Measurements from ENCODE around the gene NFYB.

The NFYB gene

GRCh38 chr12:104168596-104168995, 30.6 kb upstream of the NFYB start:
- no peaks in the 10 kb centered on the region for H3K79me2 ChIP-seq (ENCODE audit: control insufficient read depth, low read length)
- no peaks in the 10 kb centered on the region for H3K9me3 ChIP-seq (ENCODE audit: control insufficient read depth, insufficient read depth, low read length)
- no peaks in the 10 kb centered on the region for H3K36me3 ChIP-seq (ENCODE audit: control insufficient read depth, low read length)
- no peak for TF ChIP-seq CTCF (IDR thresholded peaks at IDR 0.05; ENCODE audit: low read depth, low read length, poor library complexity, severe bottlenecking)
- no peak overlapping the region for H3K4me2 ChIP-seq (ENCODE audit: low read length)
- no peak overlapping the region for H3K4me3 ChIP-seq (ENCODE audit: low read length)
- no peaks in the 10 kb centered on the region for H3K4me1 ChIP-seq (ENCODE audit: control insufficient read depth, low read length)
- H3K9me2 ChIP-seq (replicated peaks; ENCODE audit: control insufficient read depth, low read length), result no peaks in the 10 kb centered on the region
- H3K27me3 ChIP-seq (ENCODE audit: control insufficient read depth, low read length), result peaks cover 10% of the 10 kb centered on the region
- no peaks in the 10 kb centered on the region for H3F3A ChIP-seq (ENCODE audit: control insufficient read depth, insufficient read depth)
- no peak overlapping the region for H3K27ac ChIP-seq (ENCODE audit: low read depth, low read length)
- H4K20me1 ChIP-seq (ENCODE audit: control insufficient read depth, insufficient read depth, low read depth, low read length), result no peaks in the 10 kb centered on the region

- no peaks in the 10 kb centered on the region for H4K20me1 ChIP-seq (ENCODE audit: control insufficient read depth, insufficient read depth, low read depth, low read length)
- TF ChIP-seq EZH2phosphoT487 (IDR thresholded peaks at IDR 0.05; ENCODE audit: borderline replicate concordance, low read length) (no peak), CTCF (IDR thresholded peaks at IDR 0.05; ENCODE audit: low read depth, low read length, poor library complexity, severe bottlenecking) (no peak)
These were observed 29.8 kb upstream of the NFYB start for GRCh38 chr12:104167519-104168458.

GRCh38 chr12:104166465-104166864, 28.5 kb upstream of the NFYB start:
- Histone ChIP-seq H3K79me2 (ENCODE audit: control insufficient read depth, low read length) (no peaks in the 10 kb centered on the region), H3K27me3 (ENCODE audit: control insufficient read depth, low read length) (peaks cover 10% of the 10 kb centered on the region), H3K9me2 (replicated peaks; ENCODE audit: control insufficient read depth, low read length) (no peaks in the 10 kb centered on the region), H3K27ac (ENCODE audit: low read depth, low read length) (no peak overlapping the region), H3K4me1 (ENCODE audit: control insufficient read depth, low read length) (no peaks in the 10 kb centered on the region), H3K9me3 (ENCODE audit: control insufficient read depth, insufficient read depth, low read length) (no peaks in the 10 kb centered on the region), H3K36me3 (ENCODE audit: control insufficient read depth, low read length) (no peaks in the 10 kb centered on the region), H3F3A (ENCODE audit: control insufficient read depth, insufficient read depth) (no peaks in the 10 kb centered on the region), H3K4me3 (ENCODE audit: low read length) (no peak overlapping the region), H3K4me2 (ENCODE audit: low read length) (no peak overlapping the region), H4K20me1 (ENCODE audit: control insufficient read depth, insufficient read depth, low read depth, low read length) (no peaks in the 10 kb centered on the region)
- TF ChIP-seq EZH2phosphoT487 (IDR thresholded peaks at IDR 0.05; ENCODE audit: borderline replicate concordance, low read length) (no peak), CTCF (IDR thresholded peaks at IDR 0.05; ENCODE audit: low read depth, low read length, poor library complexity, severe bottlenecking) (no peak)

More at GRCh38 chr12:104167519-104168458, 29.8 kb upstream of the NFYB start:
- H3K4me3 ChIP-seq (ENCODE audit: low read length), result no peak overlapping the region
- H3K27me3 ChIP-seq (ENCODE audit: control insufficient read depth, low read length), result peaks cover 10% of the 10 kb centered on the region
- no peaks in the 10 kb centered on the region for H3K9me3 ChIP-seq (ENCODE audit: control insufficient read depth, insufficient read depth, low read length)
- no peaks in the 10 kb centered on the region for H3K36me3 ChIP-seq (ENCODE audit: control insufficient read depth, low read length)
- no peaks in the 10 kb centered on the region for H3K4me1 ChIP-seq (ENCODE audit: control insufficient read depth, low read length)
- no peaks in the 10 kb centered on the region for H3F3A ChIP-seq (ENCODE audit: control insufficient read depth, insufficient read depth)
- H3K27ac ChIP-seq (ENCODE audit: low read depth, low read length), result no peak overlapping the region
- H3K9me2 ChIP-seq (replicated peaks; ENCODE audit: control insufficient read depth, low read length), result no peaks in the 10 kb centered on the region
- no peaks in the 10 kb centered on the region for H3K79me2 ChIP-seq (ENCODE audit: control insufficient read depth, low read length)
- H3K4me2 ChIP-seq (ENCODE audit: low read length), result no peak overlapping the region
